PC-9 (cell line): Measurements from ENCODE around the gene SPATA21. TPM values are rescaled to one million over a fixed set of nuclear protein-coding genes. Genes with fewer than 3 reads are reported as not detected.

Experiments
- BruUV-seq: library from RNA; stranded (reverse); fragments of 400-500 nt; replicated peaks from 2 replicates; lab custom pipeline; 2021; lab: Mats Ljungman, UMichigan
- CTCF ChIA-PET: fragments of 300-600 bp; sonication (Branson Sonifier 250); formaldehyde crosslinking; loops from one replicate; lab custom pipeline; 2022; ENCODE audit warnings: antibody characterized with exemption; lab: Charles Lee
- POLR2A ChIA-PET: fragments of 300-600 bp; sonication (Branson Sonifier 250); formaldehyde crosslinking; loops from one replicate; lab custom pipeline; 2022; ENCODE audit warnings: antibody characterized with exemption; ENCODE audit not compliant: unreplicated experiment; lab: Charles Lee
- DNase-seq, 2 experiments: peaks; one replicate each; pipeline versions ENCODE4 v3.0.0 to v3.0.0-alpha.2; 2015 to 2022; ENCODE audit warnings: mixed read lengths in 1 of 2
- H2AFZ ChIP-seq: fragments of 200-600 bp; sonication (generic); 2 replicates; pipeline ENCODE4 v1.8.1; 2017; ENCODE audit warnings: antibody characterized with exemption
- H3F3A ChIP-seq: fragments of 200-600 bp; sonication (generic); 2 replicates; pipeline ENCODE4 v1.8.1; 2017; ENCODE audit warnings: antibody characterized with exemption, mild to moderate bottlenecking, low read depth; ENCODE audit not compliant: insufficient read depth
- H3K27ac ChIP-seq: fragments of 200-600 bp; sonication (generic); 2 replicates; pipeline ENCODE4 v1.6.1; 2016; ENCODE audit warnings: mixed run types
- H3K27me3 ChIP-seq: fragments of 200-600 bp; sonication (generic); 2 replicates; pipeline ENCODE4 v1.6.1; 2016; ENCODE audit warnings: low read depth, mixed run types; ENCODE audit not compliant: insufficient read depth
- H3K36me3 ChIP-seq: fragments of 200-600 bp; sonication (generic); 2 replicates; pipeline ENCODE4 v1.6.1; 2016; ENCODE audit warnings: low read depth, mixed run types
- H3K4me1 ChIP-seq: fragments of 200-600 bp; sonication (generic); replicated peaks from 2 replicates; pipeline ENCODE4 v1.6.1; 2016; ENCODE audit warnings: mixed run types; ENCODE audit not compliant: insufficient read depth
- H3K4me2 ChIP-seq: fragments of 200-600 bp; sonication (generic); 2 replicates; pipeline ENCODE4 v1.6.1; 2017; ENCODE audit warnings: mixed run types
- H3K4me3 ChIP-seq: fragments of 200-600 bp; sonication (generic); 2 replicates; pipeline ENCODE4 v1.6.1; 2016; ENCODE audit warnings: mixed run types
- H3K79me2 ChIP-seq: fragments of 200-600 bp; sonication (generic); 2 replicates; pipeline ENCODE4 v1.6.1; 2017; ENCODE audit warnings: low read depth, mixed run types
- H3K9me2 ChIP-seq: fragments of 200-600 bp; sonication (generic); 2 replicates; pipeline ENCODE4 v1.8.1; 2017; ENCODE audit warnings: mild to moderate bottlenecking; ENCODE audit not compliant: insufficient read depth
- H3K9me3 ChIP-seq: fragments of 200-600 bp; sonication (generic); 2 replicates; pipeline ENCODE4 v1.8.1; 2016; ENCODE audit warnings: low read depth; ENCODE audit not compliant: insufficient read depth
- H4K20me1 ChIP-seq: fragments of 200-600 bp; sonication (generic); 2 replicates; pipeline ENCODE4 v1.8.1; 2017; ENCODE audit not compliant: insufficient read depth
- CTCF ChIP-seq: fragments of 200-600 bp; sonication (generic); conservative IDR thresholded peaks from 2 replicates; pipeline ENCODE4 v1.6.1; 2017; ENCODE audit warnings: mixed run types, antibody characterized with exemption, mild to moderate bottlenecking, moderate library complexity
- EZH2 ChIP-seq: fragments of 200-600 bp; sonication (generic); IDR thresholded peaks from 2 replicates; pipeline ENCODE4 v1.8.0; 2017; ENCODE audit warnings: antibody characterized with exemption, low read depth
- intact Hi-C: fragments of 100-400 bp; cut with micrococcal nuclease; formaldehyde crosslinking; loops from one replicate; pipeline ENCODE4 v1.10.0; 2022; ENCODE audit not compliant: unreplicated experiment
- total RNA-seq: library from RNA; stranded (reverse); gene quantifications from 2 replicates; pipeline ENCODE4 v1.2.3, GENCODE V29; 2021

Gene SPATA21
- total RNA-seq, 1 experiment from 2014 or later = not detected

- no peak for DNase-seq
- BruUV-seq = no TSS peak
- Histone ChIP-seq H3K27me3 (no peaks in the 10 kb centered on the region), H3K79me2 (no peaks in the 10 kb centered on the region), H2AFZ (no peak overlapping the region), H3K9me2 (no peaks in the 10 kb centered on the region), H3F3A (no peaks in the 10 kb centered on the region), H3K4me3 (no peak overlapping the region), H3K4me1 (no peaks in the 10 kb centered on the region), H3K9me3 (no peaks in the 10 kb centered on the region), H3K4me2 (no peak overlapping the region), H3K36me3 (no peaks in the 10 kb centered on the region), H3K27ac (no peak overlapping the region), H4K20me1 (no peaks in the 10 kb centered on the region)
- intact Hi-C loops = no loop called here
- POLR2A ChIA-PET = no interaction called here
- CTCF ChIA-PET = no interaction called here
- TF ChIP-seq EZH2 = no peak
- no peak for TF ChIP-seq CTCF
These were observed 27.8 kb upstream of the SPATA21 start for GRCh38 chr1:16464917-16465625.

DNA sequence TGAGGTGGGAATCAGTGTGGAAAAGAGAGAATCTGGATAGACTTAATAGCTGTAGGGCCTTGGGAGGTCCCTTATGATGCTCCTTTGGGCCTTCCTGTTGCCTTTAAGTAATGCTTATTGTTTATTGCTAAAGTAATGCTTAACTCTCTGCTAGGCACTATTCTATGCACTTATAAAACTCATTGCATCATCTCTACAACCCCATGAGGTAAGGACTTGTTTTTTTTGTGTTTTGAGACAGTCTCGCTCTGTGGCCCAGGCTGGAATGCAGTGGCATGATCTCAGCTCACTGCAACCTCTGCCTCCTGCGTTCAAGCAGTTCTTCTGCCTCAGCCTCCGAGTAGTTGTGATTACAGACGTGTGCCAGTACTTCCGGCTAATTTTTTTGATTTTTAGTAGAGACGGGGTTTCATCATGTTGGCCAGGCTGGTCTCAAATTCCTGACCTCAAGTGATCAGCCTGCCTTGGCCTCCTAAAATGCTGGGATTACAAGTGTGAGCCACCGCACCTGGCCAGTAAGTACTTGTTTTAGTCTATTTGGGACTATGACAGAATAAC is 25.6 kb upstream of the SPATA21 start:
- Histone ChIP-seq H4K20me1 (no peaks in the 10 kb centered on the region), H3K4me3 (no peak overlapping the region), H3K36me3 (no peaks in the 10 kb centered on the region), H3K27me3 (no peaks in the 10 kb centered on the region), H3K79me2 (no peaks in the 10 kb centered on the region), H3K9me2 (no peaks in the 10 kb centered on the region), H3F3A (no peaks in the 10 kb centered on the region), H2AFZ (no peak overlapping the region), H3K4me1 (no peaks in the 10 kb centered on the region), H3K9me3 (no peaks in the 10 kb centered on the region), H3K27ac (no peak overlapping the region), H3K4me2 (no peak overlapping the region)
- CTCF ChIA-PET = no interaction called here
- DNase-seq = no peak
- no TSS peak for BruUV-seq
- POLR2A ChIA-PET = no interaction called here
- no peak for TF ChIP-seq CTCF
- TF ChIP-seq EZH2 = no peak
- intact Hi-C loops = no loop called here

DNA sequence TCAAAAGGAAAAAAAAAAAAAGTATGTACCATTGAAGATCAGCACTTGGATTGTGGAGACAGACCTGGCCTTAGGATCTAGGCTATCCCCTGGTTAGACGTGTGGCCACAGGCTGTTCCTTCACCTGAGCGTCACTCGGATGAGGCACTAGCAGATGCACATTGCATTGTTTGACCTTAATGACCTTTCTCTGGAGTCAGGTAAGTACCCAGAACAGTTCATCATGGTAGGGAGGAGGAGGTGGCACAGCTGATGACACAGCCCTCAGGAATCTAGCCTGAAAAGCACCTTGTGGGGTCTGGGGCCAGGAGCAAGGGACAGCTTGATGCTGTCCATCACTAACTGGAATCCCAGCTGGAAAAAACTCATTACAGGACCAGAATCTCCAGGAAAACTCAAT is 24.5 kb upstream of the SPATA21 start:
- no peaks in the 10 kb centered on the region for H3F3A ChIP-seq
- no peak for DNase-seq
- intact Hi-C loops = no loop called here
- H3K36me3 ChIP-seq = no peaks in the 10 kb centered on the region
- BruUV-seq = no TSS peak
- no peak overlapping the region for H3K4me3 ChIP-seq
- no peak overlapping the region for H3K27ac ChIP-seq
- ChIA-PET POLR2A (no interaction called here), CTCF (no interaction called here)
- no peaks in the 10 kb centered on the region for H3K4me1 ChIP-seq
- H3K27me3 ChIP-seq = no peaks in the 10 kb centered on the region
- no peaks in the 10 kb centered on the region for H3K79me2 ChIP-seq
- H4K20me1 ChIP-seq = no peaks in the 10 kb centered on the region
- H2AFZ ChIP-seq = no peak overlapping the region
- no peaks in the 10 kb centered on the region for H3K9me3 ChIP-seq
- no peaks in the 10 kb centered on the region for H3K9me2 ChIP-seq
- TF ChIP-seq EZH2 = no peak
- TF ChIP-seq CTCF = no peak
- no peak overlapping the region for H3K4me2 ChIP-seq
